HG03439 (cell line): ENCODE measurements around the gene RRAD.

ENCODE experiments used
- ATAC-seq: cut with Tn5 transposase; IDR thresholded peaks from one replicate; pipeline ENCODE4 v1.9.1; 2021; ENCODE audit warnings: mild to moderate bottlenecking, moderate library complexity; ENCODE audit not compliant: unreplicated experiment

Gene RRAD

GRCh38 chr16:66934839-66935313 is 9.5 kb upstream of the RRAD start:
- ATAC-seq, result peak; percentile 2

DNA sequence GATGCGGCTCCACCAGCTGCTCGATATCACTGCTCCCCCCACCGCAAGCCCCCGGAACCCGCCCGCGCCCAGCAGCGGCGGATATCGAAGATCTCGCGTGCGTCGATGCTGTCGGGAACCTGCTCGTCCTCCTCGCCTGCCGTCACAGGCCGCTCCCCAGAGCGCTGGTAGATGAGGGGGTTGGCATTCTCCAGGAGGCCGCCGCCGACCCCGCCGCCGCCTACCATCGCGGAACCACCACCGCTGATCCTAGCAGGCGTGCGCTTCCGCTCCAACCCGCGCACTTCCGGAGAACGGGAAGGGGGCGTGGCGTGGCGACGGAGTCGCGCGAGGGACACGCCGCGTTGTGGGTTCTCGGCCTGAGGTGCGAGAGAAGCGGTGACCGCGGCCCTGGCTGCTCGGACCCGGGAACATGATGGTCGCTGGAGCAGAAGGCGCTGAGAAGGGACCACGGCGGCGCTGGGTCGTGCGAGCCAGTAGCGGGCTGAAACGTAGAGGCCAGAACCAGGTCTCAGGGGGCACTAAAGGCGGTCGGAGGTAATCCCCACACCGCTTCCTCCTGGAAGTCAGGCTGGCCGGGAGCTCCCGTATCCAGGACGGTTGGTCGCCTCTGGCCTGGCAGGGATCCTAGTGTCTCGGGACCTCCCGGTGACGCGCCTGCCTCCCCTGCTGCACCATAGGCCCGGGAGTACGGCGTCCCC is 9.0 kb upstream of the RRAD start, which contains the start of gene CIAO2B:
Gene CIAO2B, minus strand, starts transcription at position 265 of the 701 bp plus-strand sequence. Its CDS starts 38 bp downstream, at position 227.
- ATAC-seq, result peak; percentile 62

- peak; percentile 6 for ATAC-seq
Measured at GRCh38 chr16:66933776-66934137, 8.4 kb upstream of the RRAD start.

DNA sequence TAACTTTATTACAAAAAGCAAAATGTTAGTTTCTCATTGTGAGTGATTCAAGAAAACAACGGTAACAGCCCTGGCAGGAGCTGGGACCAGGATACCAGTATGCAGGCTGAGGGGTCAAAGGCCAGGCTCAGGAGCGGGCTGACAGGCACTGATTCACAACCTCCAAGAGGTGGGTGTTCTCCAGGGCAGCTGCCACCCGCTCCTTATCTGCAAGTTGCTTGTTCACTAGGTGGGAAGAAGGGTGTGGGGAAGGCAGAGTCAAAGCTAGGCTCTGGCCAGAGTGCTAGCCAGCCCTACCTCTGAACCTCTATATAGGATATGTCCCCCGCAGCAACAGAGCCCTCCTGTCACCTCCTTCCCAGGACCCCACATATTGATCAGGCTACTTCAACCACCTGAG is 6.7 kb upstream of the RRAD start:
- ATAC-seq, result no peak

DNA sequence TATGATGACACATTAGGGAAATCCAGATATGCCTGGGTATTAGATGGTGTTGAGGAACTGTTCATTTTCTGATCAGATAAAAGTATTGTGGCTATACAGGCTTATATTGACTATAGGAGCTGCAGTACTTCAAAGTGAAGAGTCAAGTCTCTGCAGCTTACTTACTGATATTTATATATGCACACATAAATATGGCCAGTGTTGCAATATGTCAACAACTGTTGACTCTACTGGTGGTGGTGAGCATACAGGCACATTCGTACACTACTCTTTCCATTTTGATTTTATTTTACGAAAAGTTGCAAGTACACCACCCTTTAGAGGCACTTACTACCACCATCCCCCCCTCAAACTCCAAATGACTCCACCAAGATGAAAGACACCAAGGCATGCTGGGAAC is 6.3 kb upstream of the RRAD start:
- ATAC-seq, result no peak

GRCh38 chr16:66930189-66930588 is 4.9 kb upstream of the RRAD start:
- ATAC-seq, result no peak

- no peak for ATAC-seq
Measured at GRCh38 chr16:66928702-66929388, 3.5 kb upstream of the RRAD start.

DNA sequence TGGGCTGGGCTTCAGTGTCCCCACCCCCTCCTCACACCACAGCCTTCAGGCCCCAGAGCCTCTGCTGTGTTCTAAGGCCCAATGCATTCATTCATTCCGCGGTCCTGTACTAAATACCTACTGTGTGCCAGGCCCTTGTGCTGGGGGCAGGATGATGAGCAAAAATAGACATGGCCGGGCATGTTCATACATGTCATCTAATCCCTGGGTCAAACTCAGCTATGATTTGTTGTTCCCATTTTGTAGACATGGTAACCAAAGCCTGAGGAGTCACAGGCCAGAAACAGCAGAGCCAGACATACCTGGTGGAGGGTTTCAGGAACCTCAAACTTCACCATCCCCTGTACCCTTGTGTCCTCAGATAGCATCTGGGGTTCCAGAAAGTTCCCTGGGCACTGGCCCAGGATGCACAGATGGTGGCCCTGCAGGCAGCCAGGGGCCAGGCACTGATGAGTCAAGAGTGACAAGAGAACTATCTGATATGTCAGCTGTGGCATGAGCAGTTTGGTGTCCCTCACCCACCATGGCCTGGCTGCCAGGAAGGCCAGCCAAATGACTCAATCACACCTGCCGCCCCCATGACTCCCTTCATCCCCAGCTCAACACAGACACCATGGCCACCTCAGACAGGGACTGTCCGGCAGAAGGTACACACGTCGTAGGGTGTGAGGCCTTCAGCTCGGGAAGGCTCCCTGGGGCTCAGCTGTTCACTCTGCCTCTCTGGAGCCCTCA is 2.7 kb upstream of the RRAD start:
- no peak for ATAC-seq

GRCh38 chr16:66926961-66927436 is 1.7 kb upstream of the RRAD start:
- ATAC-seq, result no peak

DNA sequence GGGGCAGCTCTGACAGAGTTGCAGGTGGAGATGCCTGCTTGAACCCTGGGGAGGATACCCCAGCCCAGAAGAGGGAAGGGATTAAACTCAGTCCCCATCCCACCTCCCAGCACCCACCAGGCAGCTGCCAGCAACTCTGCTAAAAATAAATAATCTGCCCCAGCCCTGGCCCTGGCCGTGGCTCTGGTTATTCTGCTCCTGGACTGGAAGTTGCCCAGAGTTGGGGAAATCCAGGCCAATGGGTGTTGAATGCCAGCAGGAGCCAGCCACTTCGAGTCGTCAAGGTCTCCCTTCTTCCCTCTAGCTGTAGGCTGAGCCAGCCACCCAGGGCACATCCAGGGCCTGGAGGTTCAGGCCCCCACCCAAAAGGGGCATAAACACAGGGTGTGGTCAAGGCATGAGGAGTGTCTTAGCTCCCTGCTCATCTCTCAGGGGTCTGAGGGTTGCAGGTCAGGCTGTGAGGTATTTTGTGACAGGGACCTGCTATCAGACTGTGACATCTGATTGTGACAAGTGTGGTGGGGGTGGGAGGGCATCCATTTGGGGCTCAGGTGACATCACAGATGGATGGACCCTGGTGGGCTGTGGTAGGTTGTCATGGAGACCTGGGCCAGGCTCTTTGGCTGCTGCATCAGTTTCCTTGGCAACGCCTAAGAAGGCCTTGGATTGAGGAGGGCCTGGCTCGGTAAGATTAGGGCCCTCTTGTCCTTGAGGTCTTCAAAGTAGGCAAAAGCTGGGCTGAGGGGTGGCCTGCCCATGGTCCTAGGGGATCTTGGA is 1.0 kb upstream of the RRAD start:
- ATAC-seq, result no peak

GRCh38 chr16:66924527-66925321 is 611 bp downstream of the RRAD start:
- ATAC-seq, result no peak

DNA sequence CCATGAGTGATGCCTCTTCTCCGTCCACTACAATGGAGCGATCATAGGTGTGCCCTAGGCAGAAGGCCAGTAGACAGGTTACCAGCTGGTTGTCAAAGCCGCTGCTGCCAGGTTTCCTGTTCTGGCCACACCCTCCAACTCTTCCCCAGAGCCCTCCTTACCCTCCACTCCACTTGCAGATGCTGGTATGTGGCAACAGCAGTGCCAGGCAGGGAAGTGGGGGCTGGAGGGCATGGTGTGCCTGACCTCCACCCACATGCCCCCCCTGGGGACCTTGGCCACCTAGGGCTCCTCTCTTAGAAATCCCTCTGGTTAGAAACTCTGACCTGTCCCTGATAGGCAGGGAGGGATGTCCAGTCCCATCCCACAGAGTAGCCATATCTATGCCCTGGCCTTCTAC is 1.5 kb downstream of the RRAD start:
- ATAC-seq, result no peak

DNA sequence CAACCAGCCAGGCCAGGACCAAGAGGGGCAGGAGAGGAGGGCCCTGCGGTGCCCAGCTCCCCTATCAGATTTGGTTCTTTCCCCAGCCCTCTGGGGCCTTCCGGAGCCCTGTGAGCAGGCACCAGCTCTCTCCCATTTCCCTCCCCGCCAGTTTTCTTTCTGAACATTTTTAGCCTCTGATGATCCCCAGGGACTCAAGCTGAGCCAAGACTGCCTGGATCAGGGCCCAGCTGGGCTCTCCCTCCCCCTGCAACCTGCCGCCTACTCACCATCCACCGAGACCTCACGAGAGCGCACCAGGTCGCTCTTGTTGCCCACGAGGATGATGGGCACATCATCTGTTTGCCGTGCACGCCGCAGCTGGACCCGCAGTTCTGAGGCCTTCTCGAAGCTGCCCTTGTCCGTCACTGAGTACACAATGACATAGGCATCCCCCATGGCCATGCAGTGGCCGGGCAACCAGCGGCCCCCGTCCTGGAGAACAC is 2.0 kb downstream of the RRAD start:
- ATAC-seq, result no peak

- no peak for ATAC-seq
Measured at GRCh38 chr16:66921729-66922450, 3.4 kb downstream of the RRAD start.

- ATAC-seq, result no peak
Measured at GRCh38 chr16:66920924-66921680, 4.2 kb downstream of the RRAD start.

- ATAC-seq, result no peak
Measured at GRCh38 chr16:66920299-66920590, 5.1 kb downstream of the RRAD start.

DNA sequence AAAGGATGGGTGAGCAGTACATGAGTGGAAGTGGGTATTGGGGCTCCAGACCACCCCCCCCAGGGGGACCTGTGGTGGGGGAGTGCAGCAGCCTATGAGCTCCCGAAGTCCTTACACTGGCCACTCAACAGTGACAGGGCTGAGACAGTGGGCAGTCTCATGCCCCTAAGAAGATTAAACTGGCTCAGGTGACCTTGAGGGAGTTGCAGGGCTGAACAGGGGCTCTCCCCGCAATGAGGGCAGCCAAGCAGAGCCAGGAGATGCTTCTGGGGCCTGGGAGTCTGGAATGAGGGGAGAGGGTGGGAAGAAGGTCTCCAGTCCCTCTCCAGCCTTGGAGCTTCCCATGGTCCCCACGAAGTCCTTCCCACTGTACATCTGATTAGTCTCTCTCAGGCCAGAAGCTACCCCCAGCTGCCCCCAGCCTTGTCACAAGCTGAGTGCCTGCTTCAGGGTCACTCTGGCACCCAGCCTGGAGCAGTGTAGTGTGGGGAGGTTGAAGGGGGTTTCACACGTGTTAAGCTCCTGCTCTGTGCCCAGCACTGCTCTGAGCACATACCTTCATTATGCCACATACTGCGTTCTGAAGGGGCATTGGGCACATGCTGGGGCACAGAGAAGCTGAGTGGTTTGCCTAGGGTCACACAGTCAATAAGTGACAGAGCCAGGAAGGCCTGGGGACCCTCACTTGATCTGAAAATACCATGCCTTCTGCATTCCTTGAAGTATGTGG is 5.6 kb downstream of the RRAD start:
- ATAC-seq, result no peak
